Keratinocyte (primary cell): ENCODE results near the gene VN1R5.

ENCODE experiments used
- EZH2 ChIP-seq: IDR thresholded peaks from one replicate; pipeline ENCODE4 v1.6.1; 2012; ENCODE audit warnings: inconsistent platforms, mild to moderate bottlenecking, low read length, moderate library complexity
- TF ChIP-seq, protein P1 (sequence below), 3 experiments: IDR thresholded peaks in 1 of 3; conservative IDR thresholded peaks in 1 of 3; optimal IDR thresholded peaks in 1 of 3; 2 replicates in 2 of 3; 3 replicates in 1 of 3; pipeline versions ENCODE3 to v1.5.1; 2011; ENCODE audit warnings: low read length in 3 of 3, mild to moderate bottlenecking in 3 of 3, moderate library complexity in 2 of 3, control low read depth in 1 of 3, inconsistent platforms in 1 of 3; ENCODE audit not compliant: insufficient read depth in 2 of 3; ENCODE audit errors: extremely low read depth in 1 of 3

DNA sequence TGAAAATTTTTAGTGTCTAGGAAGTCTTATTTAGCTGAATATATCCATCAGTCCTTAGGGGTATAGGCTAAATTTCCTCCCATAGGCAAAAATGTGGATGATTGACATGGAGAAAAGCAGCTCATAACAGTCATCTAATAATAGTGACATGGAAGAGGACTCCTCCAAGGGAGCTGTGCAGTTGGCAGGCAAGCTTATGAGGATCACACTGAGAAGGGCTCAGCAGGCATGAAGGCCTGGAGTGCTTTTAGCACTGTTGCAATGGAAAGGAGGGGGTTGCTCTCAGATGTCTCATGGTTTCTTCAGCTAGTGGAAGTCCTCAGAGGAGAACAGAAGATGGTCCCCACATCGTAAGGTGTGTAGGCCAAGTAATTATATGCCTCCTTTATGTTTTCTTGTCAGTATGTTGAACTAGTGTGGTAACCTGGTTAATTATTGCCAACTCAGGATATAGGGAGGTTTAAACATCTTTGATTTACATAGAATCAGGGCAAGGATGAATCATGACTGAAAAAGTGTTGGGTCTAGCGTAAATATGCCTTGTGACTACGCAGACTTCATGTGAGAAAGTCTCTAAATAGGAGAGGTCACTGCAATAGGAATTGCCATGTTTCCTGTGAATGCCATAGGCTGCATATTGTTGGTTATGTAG lies 18.9 kb downstream of the VN1R5 start:
- no peak for TF ChIP-seq EZH2
- TF ChIP-seq, protein P1, sequence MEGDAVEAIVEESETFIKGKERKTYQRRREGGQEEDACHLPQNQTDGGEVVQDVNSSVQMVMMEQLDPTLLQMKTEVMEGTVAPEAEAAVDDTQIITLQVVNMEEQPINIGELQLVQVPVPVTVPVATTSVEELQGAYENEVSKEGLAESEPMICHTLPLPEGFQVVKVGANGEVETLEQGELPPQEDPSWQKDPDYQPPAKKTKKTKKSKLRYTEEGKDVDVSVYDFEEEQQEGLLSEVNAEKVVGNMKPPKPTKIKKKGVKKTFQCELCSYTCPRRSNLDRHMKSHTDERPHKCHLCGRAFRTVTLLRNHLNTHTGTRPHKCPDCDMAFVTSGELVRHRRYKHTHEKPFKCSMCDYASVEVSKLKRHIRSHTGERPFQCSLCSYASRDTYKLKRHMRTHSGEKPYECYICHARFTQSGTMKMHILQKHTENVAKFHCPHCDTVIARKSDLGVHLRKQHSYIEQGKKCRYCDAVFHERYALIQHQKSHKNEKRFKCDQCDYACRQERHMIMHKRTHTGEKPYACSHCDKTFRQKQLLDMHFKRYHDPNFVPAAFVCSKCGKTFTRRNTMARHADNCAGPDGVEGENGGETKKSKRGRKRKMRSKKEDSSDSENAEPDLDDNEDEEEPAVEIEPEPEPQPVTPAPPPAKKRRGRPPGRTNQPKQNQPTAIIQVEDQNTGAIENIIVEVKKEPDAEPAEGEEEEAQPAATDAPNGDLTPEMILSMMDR (optimal IDR thresholded peaks at IDR 0.05 in 1 of 3, IDR thresholded peaks at IDR 0.05 in 1 of 3, conservative IDR thresholded peaks at IDR 0.05 in 1 of 3; ENCODE audit: extremely low read depth in 1 of 3, insufficient read depth in 2 of 3, low read length in 3 of 3): no peak
